Measurements from ENCODE around the gene GMEB2.
"Not testable (repeated sequence)": the region's sequence is repeated elsewhere in the genome, so short reads cannot be mapped to it uniquely, and the experiment has no call there.

Gene GMEB2

GRCh38 chr20:63561624-63562396 is 65.1 kb downstream of the GMEB2 start:
- in situ Hi-C loops (cut with MboI; ENCODE audit: low pct_unique_long_range_greater_than_20kb, low sequenced_read_pairs, unreplicated experiment), result no loop called here
- TF ChIP-seq CTCF (IDR thresholded peaks at IDR 0.05; ENCODE audit: extremely low read depth, insufficient read depth, missing control alignments), result no peak
- no peak for DNase-seq (ENCODE audit: low spot score)

GRCh38 chr20:63560856-63561609 is 65.9 kb downstream of the GMEB2 start:
- no peak for TF ChIP-seq CTCF (IDR thresholded peaks at IDR 0.05; ENCODE audit: extremely low read depth, insufficient read depth, missing control alignments)
- DNase-seq (ENCODE audit: low spot score), result no peak
- in situ Hi-C loops (cut with MboI; ENCODE audit: low pct_unique_long_range_greater_than_20kb, low sequenced_read_pairs, unreplicated experiment), result no loop called here

- no peak for DNase-seq (ENCODE audit: low spot score)
- no peak for TF ChIP-seq CTCF (IDR thresholded peaks at IDR 0.05; ENCODE audit: extremely low read depth, insufficient read depth, missing control alignments)
- in situ Hi-C loops (cut with MboI; ENCODE audit: low pct_unique_long_range_greater_than_20kb, low sequenced_read_pairs, unreplicated experiment), result no loop called here
Measured at GRCh38 chr20:63560333-63560805, 66.5 kb downstream of the GMEB2 start.

DNA sequence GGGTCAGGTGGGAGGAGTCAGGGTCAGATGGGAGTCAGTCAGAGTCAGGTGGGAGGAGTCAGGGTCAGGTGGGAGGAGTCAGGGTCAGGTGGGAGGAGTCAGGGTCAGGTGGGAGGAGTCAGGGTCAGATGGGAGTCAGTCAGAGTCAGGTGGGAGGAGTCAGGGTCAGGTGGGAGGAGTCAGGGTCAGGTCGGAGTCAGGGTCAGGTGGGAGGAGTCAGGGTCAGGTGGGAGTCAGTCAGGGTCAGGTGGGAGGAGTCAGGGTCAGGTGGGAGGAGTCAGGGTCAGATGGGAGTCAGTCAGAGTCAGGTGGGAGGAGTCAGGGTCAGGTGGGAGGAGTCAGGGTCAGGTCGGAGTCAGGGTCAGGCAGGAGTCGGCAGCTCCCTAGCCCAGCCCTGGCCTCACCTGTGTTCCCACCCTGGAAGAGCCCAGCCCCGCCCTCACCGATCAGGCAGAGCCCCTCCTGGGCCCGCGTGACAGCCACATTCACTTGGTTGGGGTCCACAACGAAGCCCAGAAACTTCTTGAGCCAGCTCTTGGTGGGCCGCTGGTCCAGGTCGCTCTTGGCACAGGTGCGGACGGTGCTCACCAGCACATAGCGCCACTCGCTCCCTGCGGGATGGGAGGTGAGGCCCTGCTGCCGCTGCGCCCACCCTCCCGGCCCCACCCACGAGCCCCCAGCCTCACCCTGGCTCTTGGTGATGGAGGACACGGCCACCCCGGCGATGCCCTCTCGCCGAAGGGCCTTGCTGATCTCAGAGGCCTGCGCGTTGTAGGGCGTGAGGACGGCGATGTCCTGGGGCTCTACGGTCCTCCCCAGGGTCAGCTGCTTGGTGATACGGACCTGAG is 67.2 kb downstream of the GMEB2 start:
- in situ Hi-C loops (cut with MboI; ENCODE audit: low pct_unique_long_range_greater_than_20kb, low sequenced_read_pairs, unreplicated experiment); DNase-seq (ENCODE audit: low spot score): not testable (repeated sequence)

DNA sequence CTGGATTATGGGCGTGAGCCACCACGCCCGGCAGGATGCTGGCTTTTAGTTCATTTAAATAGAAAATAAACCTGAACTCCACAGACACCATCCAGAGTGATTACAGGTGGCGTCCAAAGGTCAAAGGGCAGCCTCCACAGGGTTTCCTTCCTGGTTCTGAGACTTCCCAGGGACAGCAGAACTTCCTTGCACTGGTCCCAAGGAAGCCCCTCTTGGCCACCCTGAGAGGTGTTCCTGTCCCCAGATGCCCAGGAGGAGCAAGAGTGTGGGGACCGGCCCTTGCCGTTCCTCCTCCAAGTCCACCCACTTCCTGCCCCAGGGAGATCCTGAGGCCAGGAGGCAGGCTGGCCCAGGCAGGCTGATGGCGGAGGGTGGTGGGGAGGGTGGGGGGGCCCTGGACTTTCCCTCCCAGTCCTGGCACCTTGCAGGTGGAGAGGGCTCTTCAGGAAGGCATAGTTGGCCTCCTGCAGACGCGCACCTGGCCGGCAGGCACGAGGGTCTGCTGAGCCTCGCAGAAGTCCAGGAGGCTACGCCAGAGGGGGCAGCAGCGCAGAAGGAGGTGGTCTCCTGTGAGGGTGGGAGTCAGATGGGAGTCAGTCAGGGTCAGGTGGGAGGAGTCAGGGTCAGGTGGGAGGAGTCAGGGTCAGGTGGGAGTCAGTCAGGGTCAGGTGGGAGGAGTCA is 68.0 kb downstream of the GMEB2 start:
- in situ Hi-C loops (cut with MboI; ENCODE audit: low pct_unique_long_range_greater_than_20kb, low sequenced_read_pairs, unreplicated experiment), result no loop called here
- no peak for TF ChIP-seq CTCF (IDR thresholded peaks at IDR 0.05; ENCODE audit: extremely low read depth, insufficient read depth, missing control alignments)
- DNase-seq (ENCODE audit: low spot score), result no peak

- in situ Hi-C loops (cut with MboI; ENCODE audit: low pct_unique_long_range_greater_than_20kb, low sequenced_read_pairs, unreplicated experiment), result no loop called here
- TF ChIP-seq CTCF (IDR thresholded peaks at IDR 0.05; ENCODE audit: extremely low read depth, insufficient read depth, missing control alignments), result no peak
- DNase-seq (ENCODE audit: low spot score), result no peak
Measured at GRCh38 chr20:63557481-63557891, 69.4 kb downstream of the GMEB2 start.

Measured in GM13977 (cell line).